H1 (cell line): Measurements from ENCODE around the gene GOLGA6C.

Experiments
- CHD2 ChIP-seq: IDR thresholded peaks from 2 replicates; pipeline ENCODE4 v1.6.1; 2012; ENCODE audit warnings: low read length, improper control_type of control experiment
- EP300 ChIP-seq, 2 experiments: IDR thresholded peaks; 1 replicate in 1 of 2; 2 replicates in 1 of 2; pipeline ENCODE4 v1.6.1; 2011 to 2012; ENCODE audit warnings: low read depth in 2 of 2, low read length in 2 of 2, mild to moderate bottlenecking in 2 of 2, borderline replicate concordance in 1 of 2, inconsistent platforms in 1 of 2, moderate library complexity in 1 of 2
- KDM5A ChIP-seq: fragments of 200-600 bp; IDR thresholded peaks from 2 replicates; pipeline ENCODE4 v1.7.1; 2012; ENCODE audit warnings: mild to moderate bottlenecking, low read length, inconsistent platforms, mixed read lengths
- MAFK ChIP-seq: IDR thresholded peaks from 2 replicates; pipeline ENCODE4 v1.6.1; 2012; ENCODE audit warnings: low read depth, mild to moderate bottlenecking, improper control_type of control experiment, low read length
- POLR2A ChIP-seq, 2 experiments: IDR thresholded peaks; 1 replicate in 1 of 2; 2 replicates in 1 of 2; pipeline ENCODE4 v1.6.1; 2011; ENCODE audit warnings: low read depth in 2 of 2, low read length in 2 of 2, mild to moderate bottlenecking in 2 of 2; ENCODE audit errors: control extremely low read depth in 1 of 2
- POLR2AphosphoS5 ChIP-seq: IDR thresholded peaks from 2 replicates; pipeline ENCODE4 v1.6.1; 2011; ENCODE audit warnings: low read depth, low read length
- RAD21 ChIP-seq, 2 experiments: IDR thresholded peaks in 1 of 2; conservative IDR thresholded peaks in 1 of 2; 2 replicates each; pipeline ENCODE4 v1.6.1; 2011; ENCODE audit warnings: low read depth in 2 of 2, low read length in 2 of 2, improper control_type of control experiment in 1 of 2, inconsistent platforms in 1 of 2, mild to moderate bottlenecking in 1 of 2, moderate library complexity in 1 of 2
- RBBP5 ChIP-seq: IDR thresholded peaks from 2 replicates; pipeline ENCODE4 v1.7.1; 2012; ENCODE audit warnings: low read depth, mild to moderate bottlenecking, inconsistent platforms, low read length, moderate library complexity, borderline replicate concordance
- SIN3A ChIP-seq, 2 experiments: IDR thresholded peaks in 1 of 2; conservative IDR thresholded peaks in 1 of 2; 2 replicates each; pipeline ENCODE4 v1.6.1; 2011 to 2012; ENCODE audit warnings: low read length in 2 of 2, improper control_type of control experiment in 1 of 2, low read depth in 1 of 2, mild to moderate bottlenecking in 1 of 2
- SIRT6 ChIP-seq: IDR thresholded peaks from one replicate; pipeline ENCODE4 v1.7.1; 2012; ENCODE audit warnings: low read length, inconsistent platforms
- TAF7 ChIP-seq: optimal IDR thresholded peaks from 2 replicates; pipeline ENCODE3; 2011; ENCODE audit warnings: low read depth, mild to moderate bottlenecking, inconsistent platforms, low read length, moderate library complexity, borderline replicate concordance
- YY1 ChIP-seq: IDR thresholded peaks from 2 replicates; pipeline ENCODE4 v1.6.1; 2011; ENCODE audit warnings: low read depth, mild to moderate bottlenecking, low read length
- TF ChIP-seq, protein P1 (sequence below), 3 experiments: IDR thresholded peaks; 1 replicate in 2 of 3; 2 replicates in 1 of 3; pipeline versions ENCODE4 v1.5.1 to v1.6.1; 2011; ENCODE audit warnings: low read length in 3 of 3, mild to moderate bottlenecking in 3 of 3, inconsistent platforms in 2 of 3, low read depth in 1 of 3, moderate library complexity in 1 of 3; ENCODE audit not compliant: insufficient read depth in 1 of 3; ENCODE audit errors: control extremely low read depth in 1 of 3
- TF ChIP-seq, protein P2 (sequence below): IDR thresholded peaks from 2 replicates; pipeline ENCODE4 v1.6.1; 2011; ENCODE audit warnings: low read depth, mild to moderate bottlenecking, low read length; ENCODE audit not compliant: insufficient read depth

DNA sequence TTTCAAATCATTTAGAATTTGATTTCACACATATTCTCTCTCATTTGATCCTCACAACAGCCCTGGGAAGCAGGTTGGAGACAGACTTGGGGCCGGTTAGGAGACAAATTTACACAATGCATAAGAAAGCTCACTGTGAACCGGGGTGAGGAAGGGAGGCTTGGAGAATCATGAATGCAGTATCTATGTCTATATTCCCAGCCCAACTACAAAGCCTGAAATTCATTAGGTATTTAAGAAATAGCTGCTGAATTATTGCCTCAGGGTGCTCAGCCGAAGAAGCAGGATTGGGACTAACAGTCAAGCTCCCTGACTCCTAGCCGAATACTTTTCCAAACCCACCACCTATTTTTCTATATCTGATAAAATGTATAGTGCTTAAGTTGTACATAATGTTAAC lies 8.4 kb upstream of the GOLGA6C start:
- TF ChIP-seq, protein P1, sequence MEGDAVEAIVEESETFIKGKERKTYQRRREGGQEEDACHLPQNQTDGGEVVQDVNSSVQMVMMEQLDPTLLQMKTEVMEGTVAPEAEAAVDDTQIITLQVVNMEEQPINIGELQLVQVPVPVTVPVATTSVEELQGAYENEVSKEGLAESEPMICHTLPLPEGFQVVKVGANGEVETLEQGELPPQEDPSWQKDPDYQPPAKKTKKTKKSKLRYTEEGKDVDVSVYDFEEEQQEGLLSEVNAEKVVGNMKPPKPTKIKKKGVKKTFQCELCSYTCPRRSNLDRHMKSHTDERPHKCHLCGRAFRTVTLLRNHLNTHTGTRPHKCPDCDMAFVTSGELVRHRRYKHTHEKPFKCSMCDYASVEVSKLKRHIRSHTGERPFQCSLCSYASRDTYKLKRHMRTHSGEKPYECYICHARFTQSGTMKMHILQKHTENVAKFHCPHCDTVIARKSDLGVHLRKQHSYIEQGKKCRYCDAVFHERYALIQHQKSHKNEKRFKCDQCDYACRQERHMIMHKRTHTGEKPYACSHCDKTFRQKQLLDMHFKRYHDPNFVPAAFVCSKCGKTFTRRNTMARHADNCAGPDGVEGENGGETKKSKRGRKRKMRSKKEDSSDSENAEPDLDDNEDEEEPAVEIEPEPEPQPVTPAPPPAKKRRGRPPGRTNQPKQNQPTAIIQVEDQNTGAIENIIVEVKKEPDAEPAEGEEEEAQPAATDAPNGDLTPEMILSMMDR (IDR thresholded peaks at IDR 0.05; ENCODE audit: control extremely low read depth in 1 of 3, insufficient read depth in 1 of 3, low read depth in 1 of 3, low read length in 3 of 3): no peak
- TF ChIP-seq KDM5A (no peak), POLR2A (IDR thresholded peaks at IDR 0.05; ENCODE audit: control extremely low read depth in 1 of 2, low read depth in 2 of 2, low read length in 2 of 2) (no peak), MAFK (no peak), SIN3A (conservative IDR thresholded peaks at IDR 0.05 in 1 of 2, IDR thresholded peaks at IDR 0.05 in 1 of 2; ENCODE audit: low read depth in 1 of 2, low read length in 2 of 2) (no peak), RBBP5 (no peak), CHD2 (no peak), EP300 (IDR thresholded peaks at IDR 0.05; ENCODE audit: borderline replicate concordance in 1 of 2, low read depth in 2 of 2, low read length in 2 of 2) (no peak), YY1 (no peak), RAD21 (IDR thresholded peaks at IDR 0.05 in 1 of 2, conservative IDR thresholded peaks at IDR 0.05 in 1 of 2; ENCODE audit: low read depth in 2 of 2, low read length in 2 of 2) (no peak), POLR2AphosphoS5 (no peak), TAF7 (no peak), SIRT6 (no peak)
- TF ChIP-seq, protein P2, sequence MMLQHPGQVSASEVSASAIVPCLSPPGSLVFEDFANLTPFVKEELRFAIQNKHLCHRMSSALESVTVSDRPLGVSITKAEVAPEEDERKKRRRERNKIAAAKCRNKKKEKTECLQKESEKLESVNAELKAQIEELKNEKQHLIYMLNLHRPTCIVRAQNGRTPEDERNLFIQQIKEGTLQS: no peak
